Endothelial cell of umbilical vein (primary cell): ENCODE data around the gene OR51I2. TPM values are rescaled to one million over a fixed set of nuclear protein-coding genes. Genes with fewer than 3 reads are reported as not detected.

ENCODE experiments used
- BruUV-seq: library from RNA; stranded (reverse); fragments of 400-500 nt; replicated peaks from 2 replicates; lab custom pipeline; 2021; lab: Mats Ljungman, UMichigan
- CTCF ChIA-PET: fragments of 300-600, 350-600 bp; sonication (Branson Sonifier 250); formaldehyde crosslinking; loops from one replicate; lab custom pipeline; 2021; ENCODE audit warnings: antibody characterized with exemption, inconsistent platforms; lab: Charles Lee
- POLR2A ChIA-PET: fragments of 300-600, 350-600 bp; sonication (Branson Sonifier 250); formaldehyde crosslinking; loops from one replicate; lab custom pipeline; 2021; ENCODE audit warnings: antibody characterized with exemption, inconsistent platforms; lab: Charles Lee
- DNase-seq: peaks from one replicate; pipeline ENCODE4 v3.0.0-alpha.2; 2011; ENCODE audit warnings: low read depth, low spot score
- FAIRE-seq: peaks from 2 replicates; lab custom pipeline; 2011; peaks lifted over from hg19 to GRCh38; lab: Jason Lieb, UNC
- H2AFZ ChIP-seq: 2 replicates; pipeline ENCODE4 v1.6.0; 2012; ENCODE audit warnings: low read depth, low read length, control low read depth, inconsistent platforms
- H3K27ac ChIP-seq: 2 replicates; pipeline ENCODE4 v1.5.1; 2011; ENCODE audit warnings: low read depth, mild to moderate bottlenecking, control low read depth, low read length, moderate library complexity; ENCODE audit not compliant: insufficient read depth
- H3K27me3 ChIP-seq, 2 experiments: 2 replicates each; pipeline versions ENCODE4 v1.6.0 to v1.6.1; 2011; ENCODE audit warnings: low read length in 2 of 2, mixed read lengths in 1 of 2; ENCODE audit not compliant: control insufficient read depth in 2 of 2, insufficient read depth in 2 of 2
- H3K36me3 ChIP-seq, 2 experiments: 2 replicates in 1 of 2; 3 replicates in 1 of 2; pipeline ENCODE4 v1.5.1; 2011; ENCODE audit warnings: low read length in 2 of 2, mild to moderate bottlenecking in 1 of 2, moderate library complexity in 1 of 2; ENCODE audit not compliant: control insufficient read depth in 2 of 2, insufficient read depth in 2 of 2; ENCODE audit errors: extremely low read depth in 1 of 2
- H3K4me1 ChIP-seq: 3 replicates; pipeline ENCODE4 v1.5.1; 2011; ENCODE audit warnings: mild to moderate bottlenecking, low read length; ENCODE audit not compliant: control insufficient read depth, insufficient read depth; ENCODE audit errors: extremely low read depth
- H3K4me2 ChIP-seq: 2 replicates; pipeline ENCODE4 v1.6.1; 2011; ENCODE audit warnings: low read length, control low read depth, mixed read lengths; ENCODE audit not compliant: insufficient read depth
- H3K4me3 ChIP-seq, 3 experiments: fragments of 200-600 bp in 1 of 3; sonication (generic), shearing (Covaris generic) in 1 of 3; replicated peaks in 1 of 3; 2 replicates each; pipeline ENCODE4 v1.5.1; 2011 to 2016; ENCODE audit warnings: control low read depth in 3 of 3, low read length in 3 of 3, mild to moderate bottlenecking in 2 of 3, inconsistent platforms in 1 of 3, low read depth in 1 of 3, moderate library complexity in 1 of 3; ENCODE audit not compliant: insufficient read depth in 1 of 3
- H3K79me2 ChIP-seq: 2 replicates; pipeline ENCODE4 v1.6.0; 2012; ENCODE audit warnings: low read length, inconsistent platforms; ENCODE audit not compliant: control insufficient read depth, insufficient read depth
- H3K9ac ChIP-seq: replicated peaks from 2 replicates; pipeline ENCODE3; 2011; ENCODE audit warnings: low read length, control low read depth; ENCODE audit not compliant: insufficient read depth; ENCODE audit errors: extremely low read depth
- H3K9me1 ChIP-seq: replicated peaks from 3 replicates; pipeline ENCODE4 v1.6.0; 2011; ENCODE audit warnings: mild to moderate bottlenecking, low read length; ENCODE audit not compliant: control insufficient read depth, insufficient read depth; ENCODE audit errors: extremely low read depth
- H3K9me3 ChIP-seq: replicated peaks from 2 replicates; pipeline ENCODE4 v1.5.1; 2012; ENCODE audit warnings: low read length, inconsistent platforms; ENCODE audit not compliant: control insufficient read depth, insufficient read depth
- H4K20me1 ChIP-seq: replicated peaks from 2 replicates; pipeline ENCODE3; 2011; ENCODE audit warnings: mild to moderate bottlenecking, low read length; ENCODE audit not compliant: control insufficient read depth, insufficient read depth; ENCODE audit errors: extremely low read depth
- FOS ChIP-seq: IDR thresholded peaks from 2 replicates; pipeline ENCODE4 v1.6.1; 2011; ENCODE audit warnings: mild to moderate bottlenecking, low read length, moderate library complexity, borderline replicate concordance; ENCODE audit not compliant: insufficient read depth
- GATA2 ChIP-seq: IDR thresholded peaks from 2 replicates; pipeline ENCODE4 v1.7.0; 2011; ENCODE audit warnings: low read depth, mild to moderate bottlenecking, moderate library complexity, mixed read lengths, low read length; ENCODE audit not compliant: insufficient read length, insufficient read depth
- POLR2AphosphoS5 ChIP-seq: IDR thresholded peaks from 2 replicates; pipeline ENCODE4 v1.6.1; 2012; ENCODE audit warnings: low read depth, mild to moderate bottlenecking, control low read depth, low read length, moderate library complexity; ENCODE audit not compliant: insufficient read depth
- dilution Hi-C: fragments of 300-500 bp; cut with MboI; formaldehyde crosslinking; loops from one replicate; pipeline ENCODE4 v1.15.0; 2019; ENCODE audit warnings: low sequenced_read_pairs; ENCODE audit not compliant: extremely low pct_ligation_motif_present
- intact Hi-C: fragments of 100-400 bp; cut with micrococcal nuclease; formaldehyde crosslinking; loops from one replicate; pipeline ENCODE4 v1.10.0; 2022
- polyA plus RNA-seq, 4 experiments: library from polyadenylated mRNA; depleted of rRNA in 3 of 4; stranded (reverse) in 3 of 4; unstranded in 1 of 4; fragments of >200 nt; gene quantifications; 2 replicates each; pipeline versions ENCODE4 v1.2.1 to v1.2.3, GENCODE V29; 2011 to 2012; ENCODE audit warnings: missing spikeins in 1 of 4
- total RNA-seq: library from RNA; stranded (reverse); gene quantifications from 2 replicates; pipeline ENCODE4 v1.2.3, GENCODE V29; 2021

OR51I2 gene
- total and polyA plus RNA-seq, 2 donors (not counting 3 experiments of a cell fraction or from before 2014, with no cell fraction given): not detected

DNA sequence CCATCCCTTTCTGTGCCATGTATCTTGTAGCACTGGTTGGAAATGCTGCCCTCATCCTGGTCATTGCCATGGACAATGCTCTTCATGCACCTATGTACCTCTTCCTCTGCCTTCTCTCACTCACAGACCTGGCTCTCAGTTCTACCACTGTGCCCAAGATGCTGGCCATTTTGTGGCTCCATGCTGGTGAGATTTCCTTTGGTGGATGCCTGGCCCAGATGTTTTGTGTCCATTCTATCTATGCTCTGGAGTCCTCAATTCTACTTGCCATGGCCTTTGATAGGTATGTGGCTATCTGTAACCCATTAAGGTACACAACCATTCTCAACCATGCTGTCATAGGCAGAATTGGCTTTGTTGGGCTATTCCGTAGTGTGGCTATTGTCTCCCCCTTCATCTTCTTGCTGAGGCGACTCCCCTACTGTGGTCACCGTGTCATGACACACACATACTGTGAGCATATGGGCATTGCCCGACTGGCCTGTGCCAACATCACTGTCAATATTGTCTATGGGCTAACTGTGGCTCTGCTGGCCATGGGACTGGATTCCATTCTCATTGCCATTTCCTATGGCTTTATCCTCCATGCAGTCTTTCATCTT lies 39.8 kb downstream of the OR51I2 start:
- no peak overlapping the region for H3K9ac ChIP-seq
- no peak for FAIRE-seq
- H3K4me3 ChIP-seq: no peak overlapping the region
- no TSS peak for BruUV-seq
- H3K79me2 ChIP-seq: no peaks in the 10 kb centered on the region
- TF ChIP-seq POLR2AphosphoS5: no peak
- no peaks in the 10 kb centered on the region for H4K20me1 ChIP-seq
- DNase-seq: no peak
- intact Hi-C loops: no loop called here
- no peak overlapping the region for H3K27ac ChIP-seq
- no peaks in the 10 kb centered on the region for H3K36me3 ChIP-seq
- H3K4me1 ChIP-seq: no peaks in the 10 kb centered on the region
- no peak overlapping the region for H3K4me2 ChIP-seq
- ChIA-PET CTCF (no interaction called here), POLR2A (no interaction called here)
- peaks cover 0 to 2% of the 10 kb centered on the region in 2 experiments for H3K27me3 ChIP-seq
- no peaks in the 10 kb centered on the region for H3K9me3 ChIP-seq
- no peaks in the 10 kb centered on the region for H3K9me1 ChIP-seq
- dilution Hi-C loops: no loop called here
- no peak overlapping the region for H2AFZ ChIP-seq

DNA sequence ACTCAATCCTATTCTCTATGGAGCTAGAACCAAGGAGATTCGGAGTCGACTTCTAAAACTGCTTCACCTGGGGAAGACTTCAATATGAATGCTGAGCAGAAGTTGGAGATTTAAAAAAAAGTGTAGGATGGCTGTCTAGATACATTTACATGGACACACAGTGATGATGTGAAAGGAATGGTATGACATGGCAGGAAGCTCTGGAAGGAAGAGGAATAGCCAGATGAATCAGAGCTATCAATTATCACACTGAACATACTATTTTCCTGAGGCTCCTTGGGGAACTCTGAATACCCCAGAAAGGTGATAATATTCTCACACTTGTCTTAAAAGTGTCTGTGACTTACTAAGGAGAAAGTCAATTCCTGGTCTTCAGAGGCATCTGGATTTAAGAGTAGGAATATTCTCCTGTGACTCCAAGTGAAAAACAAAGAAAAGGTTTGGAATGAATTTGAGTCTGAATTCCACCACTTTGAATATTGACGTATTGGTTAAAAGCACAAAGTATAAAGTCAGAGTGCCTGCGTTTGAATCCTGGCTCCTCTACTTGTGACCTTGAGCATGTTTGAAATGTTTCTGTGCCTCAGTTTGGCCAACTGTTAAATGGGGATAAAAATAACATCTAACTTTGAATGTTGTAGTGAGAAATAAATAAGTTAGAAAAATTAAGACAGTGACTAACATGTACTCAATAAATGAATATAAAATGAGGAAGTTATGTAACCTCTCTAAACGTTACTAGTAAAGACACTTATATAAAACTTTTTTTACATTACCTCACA lies 40.6 kb downstream of the OR51I2 start:
- no peaks in the 10 kb centered on the region for H3K9me3 ChIP-seq
- no peak overlapping the region for H3K27ac ChIP-seq
- no peak overlapping the region for H3K4me2 ChIP-seq
- no peak overlapping the region for H3K4me3 ChIP-seq
- peaks cover 0 to 2% of the 10 kb centered on the region in 2 experiments for H3K27me3 ChIP-seq
- intact Hi-C loops: no loop called here
- no peaks in the 10 kb centered on the region for H3K4me1 ChIP-seq
- ChIA-PET POLR2A (no interaction called here), CTCF (no interaction called here)
- H3K9me1 ChIP-seq: no peaks in the 10 kb centered on the region
- no peaks in the 10 kb centered on the region for H4K20me1 ChIP-seq
- no peak for FAIRE-seq
- no TSS peak for BruUV-seq
- TF ChIP-seq POLR2AphosphoS5: no peak
- TF ChIP-seq GATA2: no peak
- no peak for TF ChIP-seq FOS
- no peak overlapping the region for H3K9ac ChIP-seq
- H3K79me2 ChIP-seq: no peaks in the 10 kb centered on the region
- DNase-seq: no peak
- no peaks in the 10 kb centered on the region for H3K36me3 ChIP-seq
- dilution Hi-C loops: no loop called here
- H2AFZ ChIP-seq: no peak overlapping the region
